T-cell (primary cell): Measurements from ENCODE around the gene IRF3. TPM values are rescaled to one million over a fixed set of nuclear protein-coding genes. Genes with fewer than 3 reads are reported as not detected.

Experiments used
- ATAC-seq, 4 experiments: fragments of 200-7000 bp in 3 of 4; fragments of 150-1000 bp in 1 of 4; cut with Tn5 transposase; replicated peaks in 1 of 4; 1 replicate in 3 of 4; 2 replicates in 1 of 4; pipeline ENCODE4 v1.10.0; 2021; ENCODE audit warnings: moderate library complexity in 3 of 4, mild to moderate bottlenecking in 2 of 4, moderate number of reproducible peaks in 1 of 4
- CTCF ChIA-PET, 2 donors: fragments of 300-600 bp; sonication (Branson Sonifier 250); formaldehyde crosslinking; loops; one replicate each; lab custom pipeline; 2022; ENCODE audit warnings: antibody characterized with exemption in 2 of 2; lab: Charles Lee
- POLR2A ChIA-PET, 2 donors: fragments of 300-600 bp; sonication (Branson Sonifier 250); formaldehyde crosslinking; loops; one replicate each; lab custom pipeline; 2022; ENCODE audit warnings: antibody characterized with exemption in 2 of 2; lab: Charles Lee
- DNase-seq, 35 experiments: peaks; one replicate each; pipeline versions ENCODE4 v3.0.0 to v3.0.0-alpha.2; 2013 to 2023
- H3K27ac ChIP-seq: one replicate; pipeline ENCODE4 v1.5.1; 2013; ENCODE audit warnings: low read length
- H3K27me3 ChIP-seq, 2 experiments: replicated peaks in 1 of 2; 1 replicate in 1 of 2; 2 replicates in 1 of 2; pipeline versions ENCODE4 v1.6.1 to v1.7.0; 2013; ENCODE audit warnings: low read length in 1 of 2, mixed read lengths in 1 of 2; ENCODE audit not compliant: control insufficient read depth in 2 of 2, insufficient read depth in 2 of 2; ENCODE audit errors: extremely low read depth in 1 of 2
- H3K36me3 ChIP-seq, 2 donors: 1 replicate in 1 of 2; 2 replicates in 1 of 2; pipeline versions ENCODE4 v1.6.1 to v1.7.0; 2013; ENCODE audit warnings: low read length in 1 of 2; ENCODE audit not compliant: control insufficient read depth in 2 of 2, insufficient read depth in 1 of 2; ENCODE audit errors: extremely low read depth in 1 of 2
- H3K4me1 ChIP-seq, 2 experiments: 1 replicate in 1 of 2; 2 replicates in 1 of 2; pipeline versions ENCODE4 v1.6.1 to v1.7.0; 2013; ENCODE audit warnings: low read length in 2 of 2, mixed read lengths in 1 of 2; ENCODE audit not compliant: insufficient read depth in 2 of 2, control insufficient read depth in 1 of 2; ENCODE audit errors: extremely low read depth in 1 of 2
- H3K4me3 ChIP-seq, 2 donors: 1 replicate in 1 of 2; 2 replicates in 1 of 2; pipeline versions ENCODE4 v1.5.1 to v1.7.0; 2013; ENCODE audit warnings: mild to moderate bottlenecking in 2 of 2, low read length in 1 of 2, moderate library complexity in 1 of 2; ENCODE audit not compliant: control insufficient read depth in 1 of 2; ENCODE audit errors: extremely low read depth in 1 of 2
- H3K9me3 ChIP-seq: 2 replicates; pipeline ENCODE4 v1.7.0; 2013
- H3K27ac Mint-ChIP-seq, 2 donors: one replicate each; pipeline ENCODE4 v1.8.0; 2020 to 2021; ENCODE audit warnings: mild to moderate bottlenecking in 2 of 2, mixed read lengths in 2 of 2
- H3K27me3 Mint-ChIP-seq, 2 donors: one replicate each; pipeline ENCODE4 v1.8.0; 2021 to 2022; ENCODE audit warnings: mixed read lengths in 2 of 2
- H3K36me3 Mint-ChIP-seq: one replicate; pipeline ENCODE4 v1.8.0; 2021; ENCODE audit warnings: mixed read lengths
- H3K4me1 Mint-ChIP-seq, 3 donors: one replicate each; pipeline ENCODE4 v1.8.0; 2020 to 2022; ENCODE audit warnings: mixed read lengths in 3 of 3, mild to moderate bottlenecking in 1 of 3
- H3K4me3 Mint-ChIP-seq, 3 donors: one replicate each; pipeline ENCODE4 v1.8.0; 2020 to 2022; ENCODE audit warnings: mild to moderate bottlenecking in 3 of 3, mixed read lengths in 3 of 3, moderate library complexity in 3 of 3
- H3K9me3 Mint-ChIP-seq, 3 donors: one replicate each; pipeline ENCODE4 v1.8.0; 2020 to 2022; ENCODE audit warnings: mixed read lengths in 3 of 3
- WGBS: methylation state at CpG from one replicate; pipeline ENCODE4 v1.1.5; 2013; ENCODE audit warnings: missing lambda C conversion rate; ENCODE audit not compliant: insufficient coverage; 5-methylcytosine and 5-hydroxymethylcytosine counted together
- total RNA-seq, 35 experiments: library from RNA in 6 of 35; stranded (reverse) in 6 of 35; fragments of 120-200 nt in 1 of 35; gene quantifications; one replicate each; pipeline versions ENCODE4 v1.2.1 to v1.2.4 and lab custom pipeline; 2013 to 2026

The IRF3 gene
- total RNA-seq, 5 donors from 2014 or later (not counting 1 experiment from before 2014, with no cell fraction given): 191 to 376 (median 350) TPM

DNA sequence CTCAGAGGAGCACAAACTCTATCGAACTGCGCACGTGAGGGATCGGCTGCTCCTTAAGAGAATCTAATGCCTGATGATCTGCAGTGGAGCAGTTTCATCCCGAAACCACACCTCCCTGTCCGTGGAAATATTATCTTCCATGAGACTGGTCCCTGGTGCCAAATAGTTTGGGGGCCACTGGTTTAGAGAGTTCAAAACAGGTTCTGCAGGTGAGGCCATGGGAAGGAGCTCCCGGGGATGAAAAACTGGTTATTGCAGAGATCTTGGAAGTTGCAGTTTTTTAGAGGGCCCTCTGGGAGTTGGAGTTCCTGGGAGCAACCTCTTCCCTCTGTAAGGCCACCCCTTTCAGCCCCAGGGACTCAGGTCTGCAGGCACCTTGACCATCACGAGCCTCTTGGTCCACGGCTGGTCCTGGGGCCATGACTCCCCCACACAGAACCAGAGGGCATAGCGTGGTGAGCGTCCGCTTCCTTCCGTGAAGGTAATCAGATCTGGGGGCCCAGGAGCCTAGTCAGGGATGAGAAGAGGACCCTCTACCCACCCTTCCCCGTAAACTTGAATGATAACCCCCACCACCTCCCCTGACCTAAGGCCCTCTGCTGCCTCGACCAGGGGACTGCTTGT lies 5.2 kb downstream of the IRF3 start:
- H3K9me3 Mint-ChIP-seq: no peaks in the 10 kb centered on the region
- no peak overlapping the region for H3K4me3 ChIP-seq
- no peaks in the 10 kb centered on the region for H3K27me3 ChIP-seq
- no peaks in the 10 kb centered on the region for H3K27me3 Mint-ChIP-seq
- no peak for ATAC-seq
- H3K4me3 Mint-ChIP-seq: no peak overlapping the region
- ChIA-PET CTCF (interaction anchor here in 1 of 2 donors (0.6 kb wide), 1 partner anchor 48 kb away, joined by 4 read pairs; no protein-coding TSS in a partner anchor), POLR2A (interaction anchor here in 1 of 2 donors (0.7 kb wide), 1 partner anchor 92 kb away, joined by 3 read pairs; no protein-coding TSS in a partner anchor)
- H3K4me1 Mint-ChIP-seq: peaks cover 24 to 36% (median 27%) of the 10 kb centered on the region in 3 donors
- H3K4me1 ChIP-seq: peaks cover 0 to 40% of the 10 kb centered on the region in 2 experiments
- DNase-seq: no peak
- peaks cover 11% of the 10 kb centered on the region for H3K36me3 Mint-ChIP-seq
- H3K9me3 ChIP-seq: no peaks in the 10 kb centered on the region
- H3K27ac Mint-ChIP-seq: peak overlapping the region in 1 of 2 donors; percentile 22
- H3K27ac ChIP-seq: no peak overlapping the region
- H3K36me3 ChIP-seq: peaks cover 24 to 76% of the 10 kb centered on the region in 2 donors
- 95% methylated on average over 4 of the region's 15 CpGs for WGBS

DNA sequence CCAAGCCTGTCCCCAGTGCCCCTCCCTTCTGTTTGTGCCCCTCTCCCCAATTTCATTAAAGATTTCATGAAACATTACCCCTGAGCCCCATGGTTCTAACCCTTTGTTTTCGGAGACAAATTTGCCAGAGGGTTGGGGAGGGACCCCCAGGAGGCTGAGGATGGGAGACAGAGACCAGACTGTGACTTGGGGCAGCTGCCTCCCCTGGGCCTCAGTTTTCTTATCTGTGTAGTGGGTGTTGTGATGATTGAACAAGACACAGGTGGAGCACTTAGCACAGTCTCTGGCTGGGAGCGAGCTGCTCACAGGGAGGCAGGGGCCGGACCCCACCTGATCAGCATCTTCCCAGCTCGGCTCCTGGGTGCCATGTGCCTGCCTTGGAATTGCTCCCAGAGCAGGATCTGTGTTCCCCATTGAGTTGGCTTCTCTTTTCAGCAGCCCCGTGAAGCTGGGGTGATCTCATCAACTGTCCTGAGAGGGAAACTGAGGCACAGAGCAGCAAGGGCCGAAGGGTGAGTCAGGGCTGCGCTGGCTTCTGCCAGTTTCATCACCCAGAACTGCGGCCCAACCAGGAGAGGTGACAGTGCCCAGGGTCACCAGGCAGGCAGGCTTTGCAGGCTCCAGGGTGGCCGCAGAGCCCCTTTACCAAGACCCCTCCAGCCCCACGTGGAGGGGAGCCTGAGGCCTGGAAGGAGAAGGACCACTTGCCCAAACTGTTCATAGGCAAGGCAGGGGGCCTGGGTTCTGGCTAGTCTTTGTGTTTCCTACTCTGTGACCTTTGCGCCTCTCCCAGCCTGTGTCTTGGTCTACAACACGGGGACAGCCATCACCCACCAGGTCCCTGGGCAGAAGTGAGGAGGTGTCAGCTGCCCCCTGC lies 6.9 kb downstream of the IRF3 start:
- Histone ChIP-seq H3K27ac (peak overlapping the region; percentile 30), H3K27me3 (no peaks in the 10 kb centered on the region), H3K4me1 (peaks cover 0 to 32% of the 10 kb centered on the region in 2 experiments), H3K9me3 (no peaks in the 10 kb centered on the region), H3K36me3 (peaks cover 36 to 90% of the 10 kb centered on the region in 2 donors), H3K4me3 (no peak overlapping the region)
- no peak overlapping the region for H3K4me3 Mint-ChIP-seq
- peaks cover 18% of the 10 kb centered on the region for H3K36me3 Mint-ChIP-seq
- ChIA-PET CTCF (no interaction called here), POLR2A (no interaction called here)
- H3K27me3 Mint-ChIP-seq: no peaks in the 10 kb centered on the region
- H3K4me1 Mint-ChIP-seq: peaks cover 7 to 27% (median 24%) of the 10 kb centered on the region in 3 donors
- 94% methylated on average over 7 of the region's 12 CpGs for WGBS
- peak overlapping the region in 1 of 2 donors; percentile 36 for H3K27ac Mint-ChIP-seq
- DNase-seq (no peak), ATAC-seq (no peak)
- H3K9me3 Mint-ChIP-seq: no peaks in the 10 kb centered on the region

DNA sequence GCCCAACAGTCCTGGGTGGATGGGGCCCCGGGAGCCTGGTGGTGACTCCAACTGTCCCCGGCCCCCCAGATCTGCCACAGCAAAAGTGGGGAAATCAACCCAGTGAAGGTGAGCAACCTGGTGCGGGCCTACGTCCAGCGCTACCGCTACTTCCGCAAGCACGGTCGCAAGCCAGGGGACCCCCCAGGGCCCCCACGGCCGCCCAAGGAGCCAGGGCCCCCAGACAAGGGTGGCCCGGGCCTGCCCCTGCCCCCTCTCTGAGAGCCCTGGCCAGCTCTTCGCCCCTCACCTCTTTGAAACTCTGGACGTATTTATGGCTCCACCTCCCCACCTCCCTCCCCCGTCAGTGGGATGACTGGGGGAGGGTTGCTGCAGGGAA lies 7.5 kb downstream of the IRF3 start:
- H3K36me3 Mint-ChIP-seq: peaks cover 18% of the 10 kb centered on the region
- no peak overlapping the region for H3K27ac ChIP-seq
- no peaks in the 10 kb centered on the region for H3K9me3 ChIP-seq
- DNase-seq (no peak), ATAC-seq (no peak)
- H3K4me1 Mint-ChIP-seq: peaks cover 5 to 21% (median 18%) of the 10 kb centered on the region in 3 donors
- peaks cover 39 to 92% of the 10 kb centered on the region in 2 donors for H3K36me3 ChIP-seq
- H3K9me3 Mint-ChIP-seq: no peaks in the 10 kb centered on the region
- H3K27me3 Mint-ChIP-seq: no peaks in the 10 kb centered on the region
- peaks cover 0 to 25% of the 10 kb centered on the region in 2 experiments for H3K4me1 ChIP-seq
- ChIA-PET CTCF (no interaction called here), POLR2A (no interaction called here)
- no peak overlapping the region for H3K4me3 ChIP-seq
- no peak overlapping the region for H3K4me3 Mint-ChIP-seq
- no peak overlapping the region for H3K27ac Mint-ChIP-seq
- WGBS: 98% methylated on average over 9 of the region's 15 CpGs
- H3K27me3 ChIP-seq: no peaks in the 10 kb centered on the region

DNA sequence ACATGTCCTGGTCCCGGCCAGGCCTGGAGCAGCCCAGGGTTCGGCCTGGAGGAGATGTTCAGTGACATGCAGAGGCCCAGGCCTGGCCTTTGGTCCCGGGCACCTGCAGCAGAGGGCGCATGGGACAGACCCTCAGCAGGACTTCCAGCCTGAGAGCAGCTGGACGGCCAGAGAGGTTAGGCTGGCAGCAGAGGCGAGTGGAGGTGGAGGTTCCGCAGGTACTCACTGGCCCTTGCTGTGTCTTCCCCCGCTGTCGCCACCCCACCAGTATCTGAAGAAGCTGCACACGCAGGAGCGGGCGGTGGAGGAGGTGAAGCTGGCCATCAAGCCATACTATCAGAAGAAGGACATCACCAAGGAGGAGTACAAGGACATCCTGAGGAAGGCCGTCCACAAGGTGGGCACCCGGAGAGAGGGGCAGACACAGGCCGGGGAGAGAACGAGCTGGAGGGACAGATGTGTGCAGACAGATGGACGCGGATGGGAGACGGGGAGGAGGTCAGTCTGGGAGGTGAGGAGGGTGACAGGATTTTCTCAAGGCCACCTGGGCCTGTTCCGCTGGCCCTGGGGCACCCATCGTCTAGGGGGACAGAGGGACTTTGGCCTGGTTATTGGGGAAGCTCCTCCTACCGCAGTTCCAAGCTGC lies 8.0 kb downstream of the IRF3 start:
- Histone ChIP-seq H3K27me3 (no peaks in the 10 kb centered on the region), H3K4me1 (peaks cover 0 to 20% of the 10 kb centered on the region in 2 experiments), H3K9me3 (no peaks in the 10 kb centered on the region), H3K4me3 (no peak overlapping the region), H3K27ac (no peak overlapping the region), H3K36me3 (peaks cover 37 to 92% of the 10 kb centered on the region in 2 donors)
- peak overlapping the region in 1 of 2 donors; percentile 49 for H3K27ac Mint-ChIP-seq
- DNase-seq (no peak), ATAC-seq (no peak)
- CTCF ChIA-PET: no interaction called here
- H3K4me3 Mint-ChIP-seq: no peak overlapping the region
- H3K27me3 Mint-ChIP-seq: no peaks in the 10 kb centered on the region
- WGBS: 95% methylated on average over 21 of the region's 22 CpGs
- H3K4me1 Mint-ChIP-seq: peaks cover 5 to 16% (median 12%) of the 10 kb centered on the region in 3 donors
- H3K36me3 Mint-ChIP-seq: peaks cover 18% of the 10 kb centered on the region
- POLR2A ChIA-PET: no interaction called here
- H3K9me3 Mint-ChIP-seq: no peaks in the 10 kb centered on the region

GRCh38 chr19:49656456-49657109 lies 9.1 kb downstream of the IRF3 start:
- peaks cover 18% of the 10 kb centered on the region for H3K36me3 Mint-ChIP-seq
- POLR2A ChIA-PET: no interaction called here
- no peak overlapping the region for H3K27ac ChIP-seq

More at GRCh38 chr19:49656456-49657109, 9.1 kb downstream of the IRF3 start:
- Histone ChIP-seq H3K27me3 (no peaks in the 10 kb centered on the region), H3K36me3 (peaks cover 44 to 87% of the 10 kb centered on the region in 2 donors), H3K4me1 (peaks cover 0 to 10% of the 10 kb centered on the region in 2 experiments), H3K4me3 (no peak overlapping the region), H3K9me3 (no peaks in the 10 kb centered on the region)
- Mint-ChIP-seq H3K27me3 (no peaks in the 10 kb centered on the region), H3K4me3 (no peak overlapping the region), H3K27ac (peak overlapping the region in 1 of 2 donors; percentile 34), H3K9me3 (no peaks in the 10 kb centered on the region), H3K4me1 (peaks cover 5 to 10% (median 9%) of the 10 kb centered on the region in 3 donors)
- ATAC-seq (no peak), DNase-seq (no peak)
- 92% methylated on average over 17 of the region's 17 CpGs for WGBS
- CTCF ChIA-PET: interaction anchor here in 1 of 2 donors (1.5 kb wide), 1 partner anchor 9 kb away, joined by 5 read pairs; the partner anchor contains the start of genes BCL2L12 and IRF3
